Keratinocyte (primary cell): ENCODE results near the gene RCSD1. TPM values are rescaled to one million over a fixed set of nuclear protein-coding genes. Genes with fewer than 3 reads are reported as not detected.

Experiments
- DNase-seq: peaks from one replicate; pipeline ENCODE4 v3.0.0-alpha.2; 2011; ENCODE audit warnings: low read depth, missing footprints, low spot score
- FAIRE-seq: peaks from 2 replicates; lab custom pipeline; 2011; peaks lifted over from hg19 to GRCh38; lab: Jason Lieb, UNC
- H2AFZ ChIP-seq: 2 replicates; pipeline ENCODE4 v1.6.0; 2012; ENCODE audit warnings: low read length, control low read depth, inconsistent platforms; ENCODE audit not compliant: control insufficient read depth
- H3K27ac ChIP-seq: 2 replicates; pipeline ENCODE4 v1.5.1; 2011; ENCODE audit warnings: low read length; ENCODE audit not compliant: control insufficient read depth, insufficient read depth
- H3K27me3 ChIP-seq: 3 replicates; pipeline ENCODE4 v1.6.0; 2011; ENCODE audit warnings: low read length; ENCODE audit not compliant: control insufficient read depth, insufficient read depth; ENCODE audit errors: extremely low read depth
- H3K36me3 ChIP-seq, 2 experiments: 2 replicates in 1 of 2; 3 replicates in 1 of 2; pipeline ENCODE4 v1.5.1; 2011; ENCODE audit warnings: low read length in 2 of 2, mild to moderate bottlenecking in 1 of 2; ENCODE audit not compliant: control insufficient read depth in 2 of 2, insufficient read depth in 2 of 2; ENCODE audit errors: extremely low read depth in 1 of 2
- H3K4me1 ChIP-seq: 3 replicates; pipeline ENCODE4 v1.5.1; 2011; ENCODE audit warnings: low read length; ENCODE audit not compliant: control insufficient read depth, insufficient read depth; ENCODE audit errors: extremely low read depth
- H3K4me2 ChIP-seq: 3 replicates; pipeline ENCODE4 v1.6.0; 2011; ENCODE audit warnings: low read depth, low read length; ENCODE audit not compliant: control insufficient read depth, insufficient read depth; ENCODE audit errors: extremely low read depth
- H3K4me3 ChIP-seq, 3 experiments: fragments of 200-600 bp in 1 of 3; sonication (generic) in 1 of 3; 2 replicates in 2 of 3; 3 replicates in 1 of 3; pipeline ENCODE4 v1.5.1; 2011 to 2016; ENCODE audit warnings: low read length in 3 of 3, mild to moderate bottlenecking in 3 of 3, control low read depth in 2 of 3, inconsistent platforms in 1 of 3, low read depth in 1 of 3, mixed read lengths in 1 of 3, mixed run types in 1 of 3, moderate library complexity in 1 of 3; ENCODE audit not compliant: control insufficient read depth in 2 of 3, insufficient read depth in 2 of 3; ENCODE audit errors: extremely low read depth in 1 of 3
- H3K79me2 ChIP-seq: 2 replicates; pipeline ENCODE4 v1.6.0; 2012; ENCODE audit warnings: low read length; ENCODE audit not compliant: control insufficient read depth, insufficient read depth
- H3K9ac ChIP-seq: 3 replicates; pipeline ENCODE4 v1.6.0; 2011; ENCODE audit warnings: low read length; ENCODE audit not compliant: control insufficient read depth, insufficient read depth; ENCODE audit errors: extremely low read depth
- H3K9me1 ChIP-seq: 3 replicates; pipeline ENCODE4 v1.6.0; 2011; ENCODE audit warnings: low read length; ENCODE audit not compliant: control insufficient read depth, insufficient read depth; ENCODE audit errors: extremely low read depth
- H3K9me3 ChIP-seq: 2 replicates; pipeline ENCODE4 v1.5.1; 2012; ENCODE audit warnings: low read depth, low read length; ENCODE audit not compliant: control insufficient read depth
- H4K20me1 ChIP-seq: 3 replicates; pipeline ENCODE4 v1.6.0; 2011; ENCODE audit warnings: low read length; ENCODE audit not compliant: control insufficient read depth, insufficient read depth; ENCODE audit errors: extremely low read depth
- CTCF ChIP-seq, 3 experiments: IDR thresholded peaks in 1 of 3; conservative IDR thresholded peaks in 1 of 3; optimal IDR thresholded peaks in 1 of 3; 2 replicates in 2 of 3; 3 replicates in 1 of 3; pipeline versions ENCODE3 to v1.5.1; 2011; ENCODE audit warnings: low read length in 3 of 3, mild to moderate bottlenecking in 3 of 3, moderate library complexity in 2 of 3, control low read depth in 1 of 3, inconsistent platforms in 1 of 3; ENCODE audit not compliant: insufficient read depth in 2 of 3; ENCODE audit errors: extremely low read depth in 1 of 3
- EZH2 ChIP-seq: IDR thresholded peaks from one replicate; pipeline ENCODE4 v1.6.1; 2012; ENCODE audit warnings: inconsistent platforms, mild to moderate bottlenecking, low read length, moderate library complexity
- dilution Hi-C: fragments of 300-500 bp; cut with MboI; formaldehyde crosslinking; loops from one replicate; pipeline ENCODE4 v1.7.0; 2020; ENCODE audit warnings: low sequenced_read_pairs; ENCODE audit not compliant: extremely low pct_ligation_motif_present
- polyA plus RNA-seq, 5 experiments: library from polyadenylated mRNA; depleted of rRNA in 3 of 5; stranded (reverse) in 3 of 5; stranded (forward) in 1 of 5; unstranded in 1 of 5; fragments of >200 nt; gene quantifications; 1 replicate in 1 of 5; 2 replicates in 3 of 5; 3 replicates in 1 of 5; pipeline versions ENCODE4 v1.2.1 to v1.2.3, GENCODE V29; 2011 to 2012; ENCODE audit warnings: missing spikeins in 2 of 5, low read depth in 1 of 5, low replicate concordance in 1 of 5

RCSD1 gene
- polyA plus RNA-seq, 1 donor (not counting 4 experiments of a cell fraction or from before 2014, with no cell fraction given): 0.03 TPM

- Histone ChIP-seq H3K9me1 (no peaks in the 10 kb centered on the region), H4K20me1 (no peaks in the 10 kb centered on the region), H3K4me2 (no peak overlapping the region), H3K79me2 (no peaks in the 10 kb centered on the region), H2AFZ (no peak overlapping the region), H3K27me3 (no peaks in the 10 kb centered on the region), H3K4me1 (no peaks in the 10 kb centered on the region), H3K27ac (no peak overlapping the region), H3K9ac (no peak overlapping the region), H3K36me3 (no peaks in the 10 kb centered on the region), H3K4me3 (no peak overlapping the region), H3K9me3 (no peaks in the 10 kb centered on the region)
- dilution Hi-C loops: no loop called here
- DNase-seq: no peak
- TF ChIP-seq EZH2 (no peak), CTCF (optimal IDR thresholded peaks at IDR 0.05 in 1 of 3, IDR thresholded peaks at IDR 0.05 in 1 of 3, conservative IDR thresholded peaks at IDR 0.05 in 1 of 3; ENCODE audit: extremely low read depth in 1 of 3, insufficient read depth in 2 of 3, low read length in 3 of 3) (no peak)
- FAIRE-seq: no peak
Measured at GRCh38 chr1:167587342-167587741, 42.7 kb upstream of the RCSD1 start.

DNA sequence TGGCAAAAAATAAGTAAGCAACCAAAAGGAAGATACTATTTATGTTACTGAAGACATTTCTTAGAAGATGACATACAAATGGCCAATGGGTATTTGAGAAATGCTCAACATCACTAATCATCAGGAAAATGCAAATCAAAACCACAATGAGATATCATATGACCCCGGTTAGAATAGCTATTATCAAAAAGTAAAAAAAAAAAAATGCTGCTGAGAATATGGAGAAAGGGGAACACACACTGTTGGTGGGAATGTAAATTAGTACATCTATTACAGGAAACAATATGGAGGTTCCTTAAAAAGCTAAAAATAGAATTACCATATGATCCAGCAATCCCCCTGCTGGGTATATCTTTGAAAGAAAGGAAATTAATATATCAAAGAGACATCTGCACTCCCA, 42.2 kb upstream of the RCSD1 start:
- no peak overlapping the region for H2AFZ ChIP-seq
- H3K9me3 ChIP-seq: no peaks in the 10 kb centered on the region
- no peaks in the 10 kb centered on the region for H3K27me3 ChIP-seq
- no peaks in the 10 kb centered on the region for H3K79me2 ChIP-seq
- dilution Hi-C loops: no loop called here
- H3K27ac ChIP-seq: no peak overlapping the region
- H3K4me3 ChIP-seq: no peak overlapping the region
- H4K20me1 ChIP-seq: no peaks in the 10 kb centered on the region
- H3K36me3 ChIP-seq: no peaks in the 10 kb centered on the region
- FAIRE-seq (no peak), DNase-seq (no peak)
- H3K4me1 ChIP-seq: no peaks in the 10 kb centered on the region
- H3K9me1 ChIP-seq: no peaks in the 10 kb centered on the region
- TF ChIP-seq EZH2 (no peak), CTCF (optimal IDR thresholded peaks at IDR 0.05 in 1 of 3, IDR thresholded peaks at IDR 0.05 in 1 of 3, conservative IDR thresholded peaks at IDR 0.05 in 1 of 3; ENCODE audit: extremely low read depth in 1 of 3, insufficient read depth in 2 of 3, low read length in 3 of 3) (no peak)
- H3K4me2 ChIP-seq: no peak overlapping the region
- no peak overlapping the region for H3K9ac ChIP-seq
